Panc1 (cell line): ENCODE data around the gene CLMP. TPM values are rescaled to one million over a fixed set of nuclear protein-coding genes. Genes with fewer than 3 reads are reported as not detected.

Source experiments
- ATAC-seq: fragments of 200-7000 bp; cut with Tn5 transposase; 2 replicates; pipeline ENCODE4 v1.9.1; 2020; ENCODE audit warnings: mild to moderate bottlenecking, moderate library complexity
- BruUV-seq: library from RNA; stranded (reverse); fragments of 400-500 nt; replicated peaks from 2 replicates; lab custom pipeline; 2021; lab: Mats Ljungman, UMichigan
- CTCF ChIA-PET: fragments of 300-600 bp; sonication (Branson Sonifier 250); formaldehyde crosslinking; loops from one replicate; lab custom pipeline; 2022; ENCODE audit warnings: antibody characterized with exemption; lab: Charles Lee
- POLR2A ChIA-PET: fragments of 300-600 bp; sonication (Branson Sonifier 250); formaldehyde crosslinking; loops from one replicate; lab custom pipeline; 2022; ENCODE audit warnings: antibody characterized with exemption; lab: Charles Lee
- DNase-seq: peaks from one replicate; pipeline ENCODE4 v3.0.0-alpha.2; 2010; ENCODE audit warnings: low read depth, low spot score
- H3K27ac ChIP-seq: 2 replicates; pipeline ENCODE4 v1.5.1; 2011; ENCODE audit warnings: mild to moderate bottlenecking, low read length, inconsistent platforms
- H3K27me3 ChIP-seq: fragments of 200-500 bp; sonication (Bioruptor generic); 2 replicates; pipeline ENCODE4 v1.6.0; 2014; ENCODE audit warnings: low read length, inconsistent platforms; ENCODE audit not compliant: control insufficient read depth, insufficient read depth
- H3K36me3 ChIP-seq: fragments of 200-500 bp; sonication (Bioruptor generic); 2 replicates; pipeline ENCODE4 v1.5.1; 2014; ENCODE audit warnings: inconsistent platforms, mild to moderate bottlenecking, low read length, moderate library complexity; ENCODE audit not compliant: control insufficient read depth, insufficient read depth
- H3K4me1 ChIP-seq: 2 replicates; pipeline ENCODE4 v1.5.1; 2011; ENCODE audit warnings: inconsistent platforms, mild to moderate bottlenecking, low read length, moderate library complexity; ENCODE audit not compliant: control insufficient read depth, insufficient read depth
- H3K4me3 ChIP-seq, 2 experiments: 2 replicates each; pipeline ENCODE4 v1.5.1; 2011 to 2012; ENCODE audit warnings: low read depth in 2 of 2, low read length in 2 of 2, mild to moderate bottlenecking in 2 of 2, inconsistent platforms in 1 of 2, moderate library complexity in 1 of 2
- H3K9me3 ChIP-seq: fragments of 200-500 bp; sonication (Bioruptor generic); 2 replicates; pipeline ENCODE4 v1.5.1; 2014; ENCODE audit warnings: low read depth, mild to moderate bottlenecking, inconsistent platforms, low read length, moderate library complexity; ENCODE audit not compliant: control insufficient read depth, insufficient read depth
- POLR2AphosphoS5 ChIP-seq: IDR thresholded peaks from 2 replicates; pipeline ENCODE4 v1.6.1; 2012; ENCODE audit warnings: mild to moderate bottlenecking, low read depth, low read length, moderate library complexity
- SIN3A ChIP-seq: IDR thresholded peaks from 2 replicates; pipeline ENCODE4 v1.6.1; 2012; ENCODE audit warnings: low read depth, mild to moderate bottlenecking, low read length, moderate library complexity, borderline replicate concordance; ENCODE audit not compliant: insufficient read depth
- TCF7L2 ChIP-seq: IDR thresholded peaks from 2 replicates; pipeline ENCODE4 v1.6.1; 2011; ENCODE audit warnings: mild to moderate bottlenecking, low read depth, low read length, inconsistent platforms
- in situ Hi-C: cut with HindIII; loops from 2 replicates; pipeline ENCODE4 v1.10.0; 2016; ENCODE audit warnings: low sequenced_read_pairs, low pct_unique_long_range_greater_than_20kb
- intact Hi-C: fragments of 100-400 bp; cut with micrococcal nuclease; formaldehyde crosslinking; loops from one replicate; pipeline ENCODE4 v1.10.0; 2022; ENCODE audit not compliant: unreplicated experiment
- total RNA-seq: library from RNA; stranded (reverse); gene quantifications from one replicate; pipeline ENCODE4 v1.2.1, GENCODE V29; 2021; ENCODE audit not compliant: unreplicated experiment
- TF ChIP-seq, protein P1 (sequence below), 2 experiments: IDR thresholded peaks; 2 replicates each; pipeline ENCODE4 v1.6.1; 2011 to 2012; ENCODE audit warnings: low read depth in 2 of 2, control low read depth in 1 of 2, low read length in 1 of 2, mild to moderate bottlenecking in 1 of 2, moderate library complexity in 1 of 2; ENCODE audit not compliant: insufficient read depth in 1 of 2
- TF ChIP-seq, protein P2 (sequence below): fragments of 450-650 bp; IDR thresholded peaks from 2 replicates; pipeline ENCODE4 v1.5.1; 2017; ENCODE audit warnings: mild to moderate bottlenecking

The CLMP gene
- total RNA-seq, 1 experiment from 2014 or later: 1.5 TPM

DNA sequence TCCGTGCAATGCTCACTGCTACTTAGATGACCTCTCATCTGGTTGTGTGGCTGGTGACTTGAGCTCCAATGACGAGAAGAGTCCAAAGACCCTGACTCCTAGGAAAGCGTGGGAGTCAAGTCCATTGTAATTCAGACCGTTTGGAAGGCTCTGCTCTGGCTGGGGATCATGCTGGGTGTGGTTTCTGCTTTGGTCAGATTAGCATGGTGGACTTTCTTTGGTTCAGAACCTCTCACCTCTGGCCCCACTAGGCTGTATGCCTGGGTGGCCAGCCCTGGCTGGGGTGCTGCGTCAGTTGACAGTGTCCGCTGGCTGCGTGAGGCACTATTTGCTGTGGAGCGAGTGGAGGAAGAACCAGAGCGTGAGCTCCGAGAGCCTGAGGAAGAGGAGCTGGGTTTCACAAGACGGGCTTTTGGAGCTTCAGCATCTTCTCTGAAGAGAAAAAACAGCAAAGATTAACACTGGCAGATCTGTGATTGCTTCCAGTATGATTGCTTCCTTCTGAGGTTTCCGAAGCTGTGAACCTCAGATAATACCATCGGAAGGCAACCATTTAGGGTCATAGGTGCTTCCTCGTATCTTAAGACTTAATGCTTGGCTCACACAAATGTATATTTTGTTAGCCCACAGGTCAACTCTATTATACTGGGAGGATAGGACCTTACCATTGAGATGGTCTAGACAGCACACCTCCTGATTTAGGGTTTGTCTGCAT is 121.5 kb downstream of the CLMP start:
- Histone ChIP-seq H3K27ac (no peak overlapping the region), H3K36me3 (no peaks in the 10 kb centered on the region), H3K4me1 (no peaks in the 10 kb centered on the region; the same call in 1 of the 2 replicates), H3K4me3 (no peak overlapping the region), H3K27me3 (no peaks in the 10 kb centered on the region), H3K9me3 (no peaks in the 10 kb centered on the region)
- no TSS peak for BruUV-seq
- intact Hi-C loops: no loop called here
- POLR2A ChIA-PET: no interaction called here
- no peak for DNase-seq
- no peak for ATAC-seq
- CTCF ChIA-PET: no interaction called here
- in situ Hi-C loops: no loop called here
- TF ChIP-seq POLR2AphosphoS5 (no peak), SIN3A (no peak), TCF7L2 (no peak)
- TF ChIP-seq, protein P1, sequence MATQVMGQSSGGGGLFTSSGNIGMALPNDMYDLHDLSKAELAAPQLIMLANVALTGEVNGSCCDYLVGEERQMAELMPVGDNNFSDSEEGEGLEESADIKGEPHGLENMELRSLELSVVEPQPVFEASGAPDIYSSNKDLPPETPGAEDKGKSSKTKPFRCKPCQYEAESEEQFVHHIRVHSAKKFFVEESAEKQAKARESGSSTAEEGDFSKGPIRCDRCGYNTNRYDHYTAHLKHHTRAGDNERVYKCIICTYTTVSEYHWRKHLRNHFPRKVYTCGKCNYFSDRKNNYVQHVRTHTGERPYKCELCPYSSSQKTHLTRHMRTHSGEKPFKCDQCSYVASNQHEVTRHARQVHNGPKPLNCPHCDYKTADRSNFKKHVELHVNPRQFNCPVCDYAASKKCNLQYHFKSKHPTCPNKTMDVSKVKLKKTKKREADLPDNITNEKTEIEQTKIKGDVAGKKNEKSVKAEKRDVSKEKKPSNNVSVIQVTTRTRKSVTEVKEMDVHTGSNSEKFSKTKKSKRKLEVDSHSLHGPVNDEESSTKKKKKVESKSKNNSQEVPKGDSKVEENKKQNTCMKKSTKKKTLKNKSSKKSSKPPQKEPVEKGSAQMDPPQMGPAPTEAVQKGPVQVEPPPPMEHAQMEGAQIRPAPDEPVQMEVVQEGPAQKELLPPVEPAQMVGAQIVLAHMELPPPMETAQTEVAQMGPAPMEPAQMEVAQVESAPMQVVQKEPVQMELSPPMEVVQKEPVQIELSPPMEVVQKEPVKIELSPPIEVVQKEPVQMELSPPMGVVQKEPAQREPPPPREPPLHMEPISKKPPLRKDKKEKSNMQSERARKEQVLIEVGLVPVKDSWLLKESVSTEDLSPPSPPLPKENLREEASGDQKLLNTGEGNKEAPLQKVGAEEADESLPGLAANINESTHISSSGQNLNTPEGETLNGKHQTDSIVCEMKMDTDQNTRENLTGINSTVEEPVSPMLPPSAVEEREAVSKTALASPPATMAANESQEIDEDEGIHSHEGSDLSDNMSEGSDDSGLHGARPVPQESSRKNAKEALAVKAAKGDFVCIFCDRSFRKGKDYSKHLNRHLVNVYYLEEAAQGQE (IDR thresholded peaks at IDR 0.05; ENCODE audit: insufficient read depth in 1 of 2, low read depth in 2 of 2, low read length in 1 of 2): no peak
- TF ChIP-seq, protein P2, sequence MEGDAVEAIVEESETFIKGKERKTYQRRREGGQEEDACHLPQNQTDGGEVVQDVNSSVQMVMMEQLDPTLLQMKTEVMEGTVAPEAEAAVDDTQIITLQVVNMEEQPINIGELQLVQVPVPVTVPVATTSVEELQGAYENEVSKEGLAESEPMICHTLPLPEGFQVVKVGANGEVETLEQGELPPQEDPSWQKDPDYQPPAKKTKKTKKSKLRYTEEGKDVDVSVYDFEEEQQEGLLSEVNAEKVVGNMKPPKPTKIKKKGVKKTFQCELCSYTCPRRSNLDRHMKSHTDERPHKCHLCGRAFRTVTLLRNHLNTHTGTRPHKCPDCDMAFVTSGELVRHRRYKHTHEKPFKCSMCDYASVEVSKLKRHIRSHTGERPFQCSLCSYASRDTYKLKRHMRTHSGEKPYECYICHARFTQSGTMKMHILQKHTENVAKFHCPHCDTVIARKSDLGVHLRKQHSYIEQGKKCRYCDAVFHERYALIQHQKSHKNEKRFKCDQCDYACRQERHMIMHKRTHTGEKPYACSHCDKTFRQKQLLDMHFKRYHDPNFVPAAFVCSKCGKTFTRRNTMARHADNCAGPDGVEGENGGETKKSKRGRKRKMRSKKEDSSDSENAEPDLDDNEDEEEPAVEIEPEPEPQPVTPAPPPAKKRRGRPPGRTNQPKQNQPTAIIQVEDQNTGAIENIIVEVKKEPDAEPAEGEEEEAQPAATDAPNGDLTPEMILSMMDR: no peak

DNA sequence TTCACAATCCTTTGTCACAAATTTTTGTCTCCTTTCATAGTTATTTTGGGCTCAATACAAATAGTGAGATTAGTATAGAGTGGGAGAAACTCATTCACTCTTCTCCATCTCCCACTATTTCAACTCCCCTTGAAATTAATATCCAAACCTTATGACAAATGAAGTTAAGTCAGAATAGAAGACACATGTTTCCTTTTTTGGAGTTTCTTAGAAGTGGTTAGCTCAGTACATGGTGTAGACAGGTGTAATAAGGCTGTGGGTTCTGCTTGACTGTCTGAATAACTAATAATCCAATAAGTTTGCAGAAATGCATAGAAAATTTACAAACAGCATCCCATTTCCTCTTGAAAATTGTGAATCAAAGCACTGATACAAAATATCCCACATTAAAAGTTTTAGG is 122.3 kb downstream of the CLMP start:
- no peak overlapping the region for H3K27ac ChIP-seq
- in situ Hi-C loops: no loop called here
- ChIA-PET POLR2A (no interaction called here), CTCF (no interaction called here)
- no peak overlapping the region for H3K4me3 ChIP-seq
- no peaks in the 10 kb centered on the region; the same call in 1 of the 2 replicates for H3K4me1 ChIP-seq
- DNase-seq (no peak), ATAC-seq (no peak)
- intact Hi-C loops: no loop called here
- no peaks in the 10 kb centered on the region for H3K27me3 ChIP-seq
- no peaks in the 10 kb centered on the region for H3K36me3 ChIP-seq
- no TSS peak for BruUV-seq
- TF ChIP-seq, protein P1 (IDR thresholded peaks at IDR 0.05; ENCODE audit: insufficient read depth in 1 of 2, low read depth in 2 of 2, low read length in 1 of 2): no peak
- TF ChIP-seq SIN3A (no peak), POLR2AphosphoS5 (no peak), TCF7L2 (no peak)
- TF ChIP-seq, protein P2: no peak
- no peaks in the 10 kb centered on the region for H3K9me3 ChIP-seq
